IPS-20b (cell line): ENCODE results near the gene EHD3.
"Not testable (repeated sequence)": the region's sequence is repeated elsewhere in the genome, so short reads cannot be mapped to it uniquely, and the experiment has no call there.

ENCODE experiments used
- H3K27ac ChIP-seq: one replicate; pipeline ENCODE4 v1.5.1; 2013; ENCODE audit warnings: low read length
- H3K27me3 ChIP-seq: 2 replicates; pipeline ENCODE4 v1.6.1; 2013; ENCODE audit warnings: mild to moderate bottlenecking, low read length, inconsistent platforms; ENCODE audit not compliant: insufficient read depth
- H3K36me3 ChIP-seq: 2 replicates; pipeline ENCODE4 v1.6.1; 2013; ENCODE audit warnings: low read depth, mild to moderate bottlenecking, inconsistent platforms, low read length, moderate library complexity; ENCODE audit not compliant: insufficient read depth
- H3K4me1 ChIP-seq: 2 replicates; pipeline ENCODE4 v1.6.1; 2013; ENCODE audit warnings: mild to moderate bottlenecking, control low read depth, inconsistent platforms, low read length, moderate library complexity; ENCODE audit not compliant: insufficient read depth
- H3K4me3 ChIP-seq: 2 replicates; pipeline ENCODE4 v1.5.1; 2013; ENCODE audit warnings: mild to moderate bottlenecking, low read length, inconsistent platforms
- H3K9ac ChIP-seq: 2 replicates; pipeline ENCODE4 v1.6.1; 2013; ENCODE audit warnings: low read depth, mild to moderate bottlenecking, inconsistent platforms, low read length, moderate library complexity
- H3K9me3 ChIP-seq: 2 replicates; pipeline ENCODE4 v1.6.1; 2013; ENCODE audit warnings: mild to moderate bottlenecking, low read depth, low read length, inconsistent platforms; ENCODE audit not compliant: insufficient read depth

The EHD3 gene

GRCh38 chr2:31282634-31283033 is 48.7 kb downstream of the EHD3 start:
- Histone ChIP-seq H3K27ac (no peak overlapping the region), H3K4me3 (no peak overlapping the region), H3K9me3 (no peaks in the 10 kb centered on the region), H3K27me3 (no peaks in the 10 kb centered on the region), H3K36me3 (no peaks in the 10 kb centered on the region), H3K4me1 (no peaks in the 10 kb centered on the region), H3K9ac (no peak overlapping the region)

GRCh38 chr2:31283193-31283919 is 49.4 kb downstream of the EHD3 start:
- H3K9me3 ChIP-seq, H3K36me3 ChIP-seq, H3K27me3 ChIP-seq, H3K9ac ChIP-seq, H3K4me3 ChIP-seq, H3K27ac ChIP-seq, H3K4me1 ChIP-seq: not testable (repeated sequence)

- Histone ChIP-seq H3K4me3 (no peak overlapping the region), H3K9ac (no peak overlapping the region), H3K36me3 (no peaks in the 10 kb centered on the region), H3K4me1 (no peaks in the 10 kb centered on the region), H3K9me3 (no peaks in the 10 kb centered on the region), H3K27ac (no peak overlapping the region), H3K27me3 (no peaks in the 10 kb centered on the region)
Measured at GRCh38 chr2:31284107-31284506, 50.2 kb downstream of the EHD3 start.

- no peak overlapping the region for H3K9ac ChIP-seq
- H3K27me3 ChIP-seq = no peaks in the 10 kb centered on the region
- H3K4me3 ChIP-seq = no peak overlapping the region
- no peaks in the 10 kb centered on the region for H3K36me3 ChIP-seq
- no peaks in the 10 kb centered on the region for H3K9me3 ChIP-seq
- no peak overlapping the region for H3K27ac ChIP-seq
- no peaks in the 10 kb centered on the region for H3K4me1 ChIP-seq
Measured at GRCh38 chr2:31286230-31286629, 52.3 kb downstream of the EHD3 start.

GRCh38 chr2:31286961-31287550 is 53.1 kb downstream of the EHD3 start:
- Histone ChIP-seq H3K9me3 (no peaks in the 10 kb centered on the region), H3K27me3 (no peaks in the 10 kb centered on the region), H3K9ac (no peak overlapping the region), H3K4me1 (no peaks in the 10 kb centered on the region), H3K4me3 (no peak overlapping the region), H3K36me3 (no peaks in the 10 kb centered on the region), H3K27ac (no peak overlapping the region)

- Histone ChIP-seq H3K4me1 (no peaks in the 10 kb centered on the region), H3K27me3 (no peaks in the 10 kb centered on the region), H3K9ac (no peak overlapping the region), H3K9me3 (no peaks in the 10 kb centered on the region), H3K36me3 (no peaks in the 10 kb centered on the region), H3K4me3 (no peak overlapping the region), H3K27ac (no peak overlapping the region)
Measured at GRCh38 chr2:31287654-31288053, 53.7 kb downstream of the EHD3 start.

- H3K27me3 ChIP-seq = no peaks in the 10 kb centered on the region
- H3K36me3 ChIP-seq = no peaks in the 10 kb centered on the region
- H3K4me1 ChIP-seq = peaks cover 1% of the 10 kb centered on the region; the same call in 1 of the 2 replicates
- H3K9ac ChIP-seq = no peak overlapping the region
- H3K4me3 ChIP-seq = no peak overlapping the region
- no peaks in the 10 kb centered on the region for H3K9me3 ChIP-seq
- no peak overlapping the region for H3K27ac ChIP-seq
Measured at GRCh38 chr2:31294196-31294595, 60.2 kb downstream of the EHD3 start.

GRCh38 chr2:31296641-31297287 is 62.8 kb downstream of the EHD3 start:
- no peak overlapping the region for H3K4me3 ChIP-seq
- peaks cover 13% of the 10 kb centered on the region; the same call in 1 of the 2 replicates for H3K4me1 ChIP-seq
- no peak overlapping the region for H3K9ac ChIP-seq
- no peak overlapping the region for H3K27ac ChIP-seq
- H3K9me3 ChIP-seq = no peaks in the 10 kb centered on the region
- H3K27me3 ChIP-seq = no peaks in the 10 kb centered on the region
- no peaks in the 10 kb centered on the region for H3K36me3 ChIP-seq

- Histone ChIP-seq H3K27ac (no peak overlapping the region), H3K9me3 (no peaks in the 10 kb centered on the region), H3K9ac (no peak overlapping the region), H3K36me3 (no peaks in the 10 kb centered on the region), H3K4me3 (no peak overlapping the region), H3K27me3 (no peaks in the 10 kb centered on the region), H3K4me1 (peaks cover 13% of the 10 kb centered on the region; the same call in 1 of the 2 replicates)
Measured at GRCh38 chr2:31297751-31298150, 63.8 kb downstream of the EHD3 start.

- H3K9ac ChIP-seq = no peak overlapping the region
- H3K9me3 ChIP-seq = no peaks in the 10 kb centered on the region
Measured at GRCh38 chr2:31299547-31299946, 65.6 kb downstream of the EHD3 start.

GRCh38 chr2:31300309-31300708 is 66.4 kb downstream of the EHD3 start:
- Histone ChIP-seq H3K36me3 (no peaks in the 10 kb centered on the region), H3K4me1 (peaks cover 13% of the 10 kb centered on the region; the same call in 1 of the 2 replicates), H3K9me3 (no peaks in the 10 kb centered on the region), H3K4me3 (0 out of 2 replicates have a peak overlapping the region, but pooled peaks have one; percentile 20), H3K27ac (no peak overlapping the region), H3K27me3 (no peaks in the 10 kb centered on the region), H3K9ac (no peak overlapping the region)

More at GRCh38 chr2:31299547-31299946, 65.6 kb downstream of the EHD3 start:
- Histone ChIP-seq H3K36me3 (no peaks in the 10 kb centered on the region), H3K27me3 (no peaks in the 10 kb centered on the region), H3K4me3 (peak overlapping the region; percentile 20; the same call in 1 of the 2 replicates), H3K27ac (no peak overlapping the region), H3K4me1 (peaks cover 13% of the 10 kb centered on the region; the same call in 1 of the 2 replicates)
